GM23338 (cell line): ENCODE results near the gene BAG3. TPM values are rescaled to one million over a fixed set of nuclear protein-coding genes. Genes with fewer than 3 reads are reported as not detected.

Source experiments
- ATAC-seq: fragments of 200-7000 bp; cut with Tn5 transposase; 3 replicates; pipeline ENCODE4 v1.9.1; 2020
- DNase-seq: peaks from one replicate; pipeline ENCODE4 v3.0.0-alpha.2; 2015; ENCODE audit warnings: low spot score
- H2AFZ ChIP-seq: fragments of 200-600 bp; sonication (generic); 2 replicates; pipeline ENCODE4 v1.8.0; 2016; ENCODE audit warnings: antibody characterized with exemption, mild to moderate bottlenecking, moderate library complexity
- H3F3A ChIP-seq: fragments of 200-600 bp; sonication (generic); replicated peaks from 2 replicates; pipeline ENCODE4 v1.8.0; 2017; ENCODE audit warnings: antibody characterized with exemption, mixed run types, low read depth
- H3K27ac ChIP-seq: fragments of 200-600 bp; sonication (generic); 2 replicates; pipeline ENCODE4 v1.6.1; 2016; ENCODE audit warnings: low read depth
- H3K27me3 ChIP-seq: fragments of 200-600 bp; sonication (generic); 2 replicates; pipeline ENCODE4 v1.8.0; 2016; ENCODE audit warnings: mild to moderate bottlenecking, mixed run types, moderate library complexity; ENCODE audit not compliant: insufficient read depth
- H3K36me3 ChIP-seq: fragments of 200-600 bp; sonication (generic); 2 replicates; pipeline ENCODE4 v1.8.0; 2016; ENCODE audit warnings: mild to moderate bottlenecking; ENCODE audit not compliant: insufficient read depth
- H3K4me1 ChIP-seq: fragments of 200-600 bp; sonication (generic); 2 replicates; pipeline ENCODE4 v1.8.0; 2016; ENCODE audit warnings: mild to moderate bottlenecking, moderate library complexity; ENCODE audit not compliant: insufficient read depth
- H3K4me2 ChIP-seq: fragments of 200-600 bp; sonication (generic); 2 replicates; pipeline ENCODE4 v1.7.1; 2017; ENCODE audit warnings: mixed run types
- H3K4me3 ChIP-seq: fragments of 200-600 bp; sonication (generic); 2 replicates; pipeline ENCODE4 v1.6.1; 2016; ENCODE audit warnings: mixed run types
- H3K79me2 ChIP-seq: fragments of 200-600 bp; sonication (generic); replicated peaks from 2 replicates; pipeline ENCODE4 v1.8.0; 2017; ENCODE audit warnings: mild to moderate bottlenecking; ENCODE audit not compliant: insufficient read depth
- H3K9me2 ChIP-seq: fragments of 200-600 bp; sonication (generic); 2 replicates; pipeline ENCODE4 v1.8.0; 2017; ENCODE audit not compliant: insufficient read depth
- H4K20me1 ChIP-seq: fragments of 200-600 bp; sonication (generic); replicated peaks from 2 replicates; pipeline ENCODE4 v1.8.0; 2017; ENCODE audit warnings: mild to moderate bottlenecking; ENCODE audit not compliant: insufficient read depth
- H3K27ac Mint-ChIP-seq: 2 replicates; pipeline ENCODE4 v1.8.0; 2020; ENCODE audit warnings: inconsistent platforms, mild to moderate bottlenecking, moderate library complexity, mixed read lengths
- H3K27me3 Mint-ChIP-seq: 3 replicates; pipeline ENCODE4 v1.8.0; 2022; ENCODE audit warnings: low read depth, mild to moderate bottlenecking, moderate library complexity, mixed read lengths, inconsistent platforms; ENCODE audit not compliant: insufficient read depth, poor library complexity
- H3K36me3 Mint-ChIP-seq: 3 replicates; pipeline ENCODE4 v1.8.0; 2021; ENCODE audit warnings: low read depth, mild to moderate bottlenecking, inconsistent platforms, moderate library complexity, mixed read lengths
- H3K4me1 Mint-ChIP-seq: 3 replicates; pipeline ENCODE4 v1.8.0; 2020; ENCODE audit warnings: mild to moderate bottlenecking, inconsistent platforms, mixed read lengths
- H3K4me3 Mint-ChIP-seq: 3 replicates; pipeline ENCODE4 v1.8.0; 2021; ENCODE audit warnings: moderate library complexity, mild to moderate bottlenecking, inconsistent platforms, mixed read lengths
- H3K9me3 Mint-ChIP-seq: 3 replicates; pipeline ENCODE4 v1.8.0; 2020; ENCODE audit warnings: moderate library complexity, mild to moderate bottlenecking, inconsistent platforms, mixed read lengths
- CREB1 ChIP-seq: fragments of 250-450 bp; sonication (Bioruptor Pico); IDR thresholded peaks from 2 replicates; pipeline ENCODE4 v1.5.0; 2020; ENCODE audit warnings: low read depth, mild to moderate bottlenecking, moderate library complexity
- CTCF ChIP-seq, 2 experiments: fragments of 200-600 bp in 1 of 2; sonication (generic) in 1 of 2; conservative IDR thresholded peaks; 2 replicates each; pipeline versions ENCODE4 v1.5.1 to v1.6.1; 2016 to 2017; ENCODE audit warnings: antibody characterized with exemption in 2 of 2, low read depth in 2 of 2, mild to moderate bottlenecking in 2 of 2, moderate library complexity in 1 of 2
- ETS1 ChIP-seq: IDR thresholded peaks from 2 replicates; pipeline ENCODE4 v1.6.1; 2016; ENCODE audit warnings: antibody characterized with exemption
- EZH2 ChIP-seq: fragments of 200-600 bp; sonication (generic); IDR thresholded peaks from one replicate; pipeline ENCODE4 v1.8.0; 2017; ENCODE audit warnings: antibody characterized with exemption, mild to moderate bottlenecking, low read depth; ENCODE audit not compliant: unreplicated experiment
- EZH2phosphoT487 ChIP-seq: fragments of 200-600 bp; sonication (generic); IDR thresholded peaks from one replicate; pipeline ENCODE4 v1.8.1; 2018; ENCODE audit warnings: antibody characterized with exemption; ENCODE audit not compliant: unreplicated experiment
- JUNB ChIP-seq: IDR thresholded peaks from one replicate; pipeline ENCODE4 v1.6.1; 2016; ENCODE audit warnings: antibody characterized with exemption; ENCODE audit not compliant: unreplicated experiment
- NANOG ChIP-seq: IDR thresholded peaks from 2 replicates; pipeline ENCODE4 v1.6.1; 2016; ENCODE audit warnings: antibody characterized with exemption, borderline replicate concordance
- POLR2AphosphoS5 ChIP-seq: IDR thresholded peaks from 2 replicates; pipeline ENCODE4 v1.6.1; 2016; ENCODE audit warnings: antibody characterized with exemption, low read depth
- REST ChIP-seq: IDR thresholded peaks from one replicate; pipeline ENCODE4 v1.6.1; 2018; ENCODE audit warnings: antibody characterized with exemption; ENCODE audit not compliant: unreplicated experiment
- STAT1 ChIP-seq: IDR thresholded peaks from one replicate; pipeline ENCODE4 v1.6.1; 2016; ENCODE audit warnings: antibody characterized with exemption; ENCODE audit not compliant: unreplicated experiment
- ZNF331 ChIP-seq: fragments of 250-450 bp; sonication (Bioruptor Pico); IDR thresholded peaks from 2 replicates; pipeline ENCODE4 v1.5.0; 2020; ENCODE audit warnings: low read depth, mild to moderate bottlenecking, moderate library complexity
- polyA plus RNA-seq: library from polyadenylated mRNA; unstranded; fragments of >200 nt; fragmentation: Nextera tagmentation; extraction: Ambion mirVana; gene quantifications from 2 replicates; pipeline ENCODE4 v1.2.1, GENCODE V29; 2016
- total RNA-seq: library from RNA; depleted of rRNA; stranded (reverse); fragments of >200 nt; shearing (Covaris generic); gene quantifications from 2 replicates; pipeline ENCODE4 v1.2.3, GENCODE V29; 2014

The BAG3 gene
- total and polyA plus RNA-seq, 2 experiments from 2014 or later, result 8.2 to 8.4 TPM

GRCh38 chr10:119640875-119641526 is 10.2 kb upstream of the BAG3 start (continued):
- TF ChIP-seq ETS1 (no peak), CREB1 (no peak), CTCF (conservative IDR thresholded peaks at IDR 0.05; ENCODE audit: low read depth in 2 of 2) (no peak), STAT1 (no peak), POLR2AphosphoS5 (no peak), EZH2phosphoT487 (no peak), ZNF331 (CRISPR knock-in tag) (no peak)

GRCh38 chr10:119642556-119643111 is 8.5 kb upstream of the BAG3 start:
- H3K4me2 ChIP-seq, result no peak overlapping the region
- DNase-seq, result no peak
- H3K36me3 ChIP-seq, result no peaks in the 10 kb centered on the region
- peaks cover 19% of the 10 kb centered on the region for H3K9me3 Mint-ChIP-seq
- H3K27me3 Mint-ChIP-seq, result peaks cover under 1% of the 10 kb centered on the region
- H3K4me3 ChIP-seq, result no peak overlapping the region
- peaks cover 5% of the 10 kb centered on the region; the same call in 1 of the 3 replicates for H3K4me1 Mint-ChIP-seq
- H3K36me3 Mint-ChIP-seq, result peaks cover 5% of the 10 kb centered on the region; the same call in 1 of the 3 replicates
- no peak for ATAC-seq
- no peak for TF ChIP-seq EZH2phosphoT487
- no peak for TF ChIP-seq EZH2
- no peak for TF ChIP-seq POLR2AphosphoS5
- TF ChIP-seq REST, result no peak
- no peak for TF ChIP-seq STAT1
- no peak for TF ChIP-seq JUNB
- TF ChIP-seq NANOG, result no peak
- TF ChIP-seq ZNF331 (CRISPR knock-in tag), result no peak
- TF ChIP-seq CTCF (conservative IDR thresholded peaks at IDR 0.05; ENCODE audit: low read depth in 2 of 2), result no peak
- H3K9me2 ChIP-seq, result no peaks in the 10 kb centered on the region
- no peak overlapping the region for H3K27ac Mint-ChIP-seq
- no peaks in the 10 kb centered on the region for H4K20me1 ChIP-seq
- H3F3A ChIP-seq, result no peaks in the 10 kb centered on the region
- H3K4me1 ChIP-seq, result no peaks in the 10 kb centered on the region
- H3K79me2 ChIP-seq, result no peaks in the 10 kb centered on the region
- no peak overlapping the region for H3K27ac ChIP-seq
- no peak overlapping the region for H2AFZ ChIP-seq
- no peak overlapping the region for H3K4me3 Mint-ChIP-seq
- H3K27me3 ChIP-seq, result no peaks in the 10 kb centered on the region
